NCI-H128 (cell line): ENCODE measurements around the gene CDC42EP1.
"Not testable (repeated sequence)": the region's sequence is repeated elsewhere in the genome, so short reads cannot be mapped to it uniquely, and the experiment has no call there.

ENCODE experiments used
- DNase-seq: peaks from one replicate; lab custom pipeline; 2025; ENCODE audit not compliant: unreplicated experiment; lab: John Stamatoyannopoulos, UW

Gene CDC42EP1

GRCh38 chr22:37610153-37610475, 49.8 kb downstream of the CDC42EP1 start:
- not testable (repeated sequence) for DNase-seq

GRCh38 chr22:37610480-37611129, 50.3 kb downstream of the CDC42EP1 start:
- no peak for DNase-seq

- DNase-seq, result no peak
Observed at GRCh38 chr22:37611207-37611606, 50.9 kb downstream of the CDC42EP1 start.

- no peak for DNase-seq
Observed at GRCh38 chr22:37616201-37617083, 56.2 kb downstream of the CDC42EP1 start.

GRCh38 chr22:37617431-37617830, 57.2 kb downstream of the CDC42EP1 start:
- DNase-seq, result no peak

GRCh38 chr22:37618072-37618656, 57.9 kb downstream of the CDC42EP1 start:
- DNase-seq, result no peak

- no peak for DNase-seq
Observed at GRCh38 chr22:37618674-37619073, 58.4 kb downstream of the CDC42EP1 start.
